Coronary artery (tissue), 2 donors: ENCODE data around the gene CAPN15.

ENCODE experiments used
- DNase-seq: peaks from one replicate; pipeline ENCODE4 v3.0.0-alpha.2; 2017; ENCODE audit warnings: low spot score
- H3K27ac ChIP-seq, 2 donors: fragments of 200-600 bp; sonication (generic); one replicate each; pipeline ENCODE4 v1.5.1; 2016 to 2019
- H3K4me3 ChIP-seq: fragments of 200-600 bp; sonication (generic); 2 replicates; pipeline ENCODE4 v1.5.1; 2016; ENCODE audit warnings: mild to moderate bottlenecking, moderate library complexity
- CTCF ChIP-seq: fragments of 200-600 bp; sonication (generic); IDR thresholded peaks from one replicate; pipeline ENCODE4 v1.5.1; 2019; ENCODE audit warnings: antibody characterized with exemption

Gene CAPN15

GRCh38 chr16:556474-557173 lies 29.1 kb downstream of the CAPN15 start:
- Histone ChIP-seq H3K27ac (no peak overlapping the region), H3K4me3 (no peak overlapping the region)
- no peak for DNase-seq
- no peak for TF ChIP-seq CTCF

- Histone ChIP-seq H3K27ac (no peak overlapping the region), H3K4me3 (no peak overlapping the region)
- no peak for DNase-seq
- TF ChIP-seq CTCF, result no peak
Observed at GRCh38 chr16:557463-558297, 30.2 kb downstream of the CAPN15 start.

GRCh38 chr16:558298-559020 lies 30.9 kb downstream of the CAPN15 start:
- no peak for TF ChIP-seq CTCF
- H3K4me3 ChIP-seq, result no peak overlapping the region
- H3K27ac ChIP-seq, result no peak overlapping the region
- no peak for DNase-seq

- no peak for DNase-seq
- TF ChIP-seq CTCF, result no peak
- no peak overlapping the region for H3K27ac ChIP-seq
- no peak overlapping the region for H3K4me3 ChIP-seq
Observed at GRCh38 chr16:559021-559380, 31.5 kb downstream of the CAPN15 start.

GRCh38 chr16:559411-560203 lies 32.1 kb downstream of the CAPN15 start:
- H3K4me3 ChIP-seq, result peak overlapping the region; percentile 50
- no peak overlapping the region for H3K27ac ChIP-seq
- DNase-seq, result no peak
- no peak for TF ChIP-seq CTCF

- TF ChIP-seq CTCF, result no peak
- no peak for DNase-seq
- H3K4me3 ChIP-seq, result peak within 1 kb of the TSS; percentile 50
- no peak within 1 kb of the TSS for H3K27ac ChIP-seq
Observed at GRCh38 chr16:560204-560700, 32.7 kb downstream of the CAPN15 start, which contains the start of gene PRR35. PRR35 (plus strand) TSS chr16:560394; CDS start chr16:563295, 2,901 bp downstream.
